Hepatocyte (in vitro differentiated cells): Measurements from ENCODE around the gene MAGI1. TPM values are rescaled to one million over a fixed set of nuclear protein-coding genes. Genes with fewer than 3 reads are reported as not detected.

Source experiments
- DNase-seq: peaks from one replicate; pipeline ENCODE4 v3.0.0-alpha.2; 2016; ENCODE audit warnings: low spot score
- H2AFZ ChIP-seq: fragments of 200-600 bp; sonication (generic); 2 replicates; pipeline ENCODE4 v1.6.0; 2016; ENCODE audit warnings: antibody characterized with exemption, mild to moderate bottlenecking
- H3K27ac ChIP-seq: fragments of 200-600 bp; sonication (generic); 2 replicates; pipeline ENCODE4 v1.5.1; 2016; ENCODE audit warnings: mild to moderate bottlenecking
- H3K27me3 ChIP-seq: fragments of 200-600 bp; sonication (generic); 2 replicates; pipeline ENCODE4 v1.6.1; 2016
- H3K36me3 ChIP-seq: fragments of 200-600 bp; sonication (generic); replicated peaks from 2 replicates; pipeline ENCODE4 v1.5.1; 2016; ENCODE audit warnings: low read depth; ENCODE audit not compliant: insufficient read depth
- H3K4me1 ChIP-seq: fragments of 200-600 bp; sonication (generic); 2 replicates; pipeline ENCODE4 v1.5.1; 2016; ENCODE audit warnings: mild to moderate bottlenecking, moderate library complexity; ENCODE audit not compliant: insufficient read depth
- H3K4me2 ChIP-seq: fragments of 200-600 bp; sonication (generic); 2 replicates; pipeline ENCODE4 v1.6.0; 2016
- H3K4me3 ChIP-seq: fragments of 200-600 bp; sonication (generic); 2 replicates; pipeline ENCODE4 v1.5.1; 2016; ENCODE audit warnings: mild to moderate bottlenecking
- H3K79me2 ChIP-seq: fragments of 200-600 bp; sonication (generic); 2 replicates; pipeline ENCODE4 v1.6.0; 2017; ENCODE audit warnings: mild to moderate bottlenecking
- H3K9me2 ChIP-seq: fragments of 200-600 bp; sonication (generic); replicated peaks from 2 replicates; pipeline ENCODE4 v1.6.0; 2017; ENCODE audit warnings: mild to moderate bottlenecking; ENCODE audit not compliant: insufficient read depth
- H3K9me3 ChIP-seq: fragments of 200-600 bp; sonication (generic); 2 replicates; pipeline ENCODE4 v1.5.1; 2016; ENCODE audit warnings: low read depth, mild to moderate bottlenecking
- H4K20me1 ChIP-seq: fragments of 200-600 bp; sonication (generic); 2 replicates; pipeline ENCODE4 v1.6.0; 2016; ENCODE audit warnings: mild to moderate bottlenecking; ENCODE audit not compliant: insufficient read depth, poor library complexity, severe bottlenecking
- CTCF ChIP-seq: fragments of 200-600 bp; sonication (generic); IDR thresholded peaks from 2 replicates; pipeline ENCODE4 v1.5.1; 2016; ENCODE audit warnings: antibody characterized with exemption, mild to moderate bottlenecking; ENCODE audit not compliant: poor library complexity
- EZH2 ChIP-seq: fragments of 200-600 bp; sonication (generic); IDR thresholded peaks from 2 replicates; pipeline ENCODE4 v1.6.1; 2016; ENCODE audit warnings: antibody characterized with exemption, mild to moderate bottlenecking, borderline replicate concordance
- EZH2phosphoT487 ChIP-seq: fragments of 200-600 bp; sonication (generic); IDR thresholded peaks from one replicate; pipeline ENCODE4 v1.6.1; 2018; ENCODE audit warnings: antibody characterized with exemption, mild to moderate bottlenecking, low read depth, moderate library complexity; ENCODE audit not compliant: unreplicated experiment, severe bottlenecking
- WGBS: methylation state at CpG from one replicate; pipeline ENCODE4 v1.1.6; 2016; ENCODE audit warnings: low lambda C conversion rate; ENCODE audit errors: missing lambda C conversion rate; 5-methylcytosine and 5-hydroxymethylcytosine counted together
- polyA plus RNA-seq: library from polyadenylated mRNA; unstranded; fragments of >200 nt; fragmentation: Nextera tagmentation; extraction: Ambion mirVana; gene quantifications from 2 replicates; pipeline ENCODE4 v1.2.1, GENCODE V29; 2016
- total RNA-seq: library from RNA; depleted of rRNA; stranded (reverse); fragments of >200 nt; gene quantifications from 2 replicates; pipeline ENCODE4 v1.2.3, GENCODE V29; 2014

Gene MAGI1
- total and polyA plus RNA-seq, 2 experiments from 2014 or later, result 26.2 to 43.5 TPM

GRCh38 chr3:66037330-66037985 is 1.3 kb downstream of the MAGI1 start:
- Histone ChIP-seq H3K4me3 (peak overlapping the region; percentile 47), H3K9me3 (no peaks in the 10 kb centered on the region), H4K20me1 (peaks cover 11% of the 10 kb centered on the region), H3K36me3 (no peaks in the 10 kb centered on the region), H3K4me2 (peak overlapping the region; percentile 83), H3K9me2 (no peaks in the 10 kb centered on the region), H3K4me1 (peaks cover 19% of the 10 kb centered on the region), H3K79me2 (peaks cover 57% of the 10 kb centered on the region), H3K27me3 (no peaks in the 10 kb centered on the region), H2AFZ (peak overlapping the region; percentile 57), H3K27ac (peak overlapping the region; percentile 96)
- DNase-seq, result peak; percentile 81
- TF ChIP-seq CTCF, result peak; percentile 30
- no peak for TF ChIP-seq EZH2phosphoT487
- 1% methylated on average over 29 of the region's 33 CpGs for WGBS

- H4K20me1 ChIP-seq, result peaks cover 12% of the 10 kb centered on the region
- DNase-seq, result peak; percentile 39
- no peak overlapping the region for H2AFZ ChIP-seq
- no peaks in the 10 kb centered on the region for H3K9me3 ChIP-seq
- TF ChIP-seq EZH2phosphoT487, result no peak
- no peak for TF ChIP-seq CTCF
- no peak for TF ChIP-seq EZH2
- WGBS, result 17% methylated on average over 9 of the region's 9 CpGs
- H3K27me3 ChIP-seq, result no peaks in the 10 kb centered on the region
- peak overlapping the region; percentile 96 for H3K27ac ChIP-seq
- peak overlapping the region; percentile 47 for H3K4me3 ChIP-seq
- H3K4me2 ChIP-seq, result peak overlapping the region; percentile 83
- no peaks in the 10 kb centered on the region for H3K9me2 ChIP-seq
- H3K4me1 ChIP-seq, result peaks cover 19% of the 10 kb centered on the region
- peaks cover 65% of the 10 kb centered on the region for H3K79me2 ChIP-seq
- H3K36me3 ChIP-seq, result no peaks in the 10 kb centered on the region
Measured at GRCh38 chr3:66036586-66037148, 2.1 kb downstream of the MAGI1 start.

GRCh38 chr3:66035763-66036477 is 2.8 kb downstream of the MAGI1 start:
- Histone ChIP-seq H4K20me1 (peaks cover 17% of the 10 kb centered on the region), H3K27me3 (no peaks in the 10 kb centered on the region), H3K4me3 (peak overlapping the region; percentile 47), H2AFZ (no peak overlapping the region), H3K4me2 (peak overlapping the region; percentile 83), H3K4me1 (peaks cover 19% of the 10 kb centered on the region), H3K27ac (peak overlapping the region; percentile 96), H3K79me2 (peaks cover 73% of the 10 kb centered on the region), H3K36me3 (no peaks in the 10 kb centered on the region), H3K9me3 (no peaks in the 10 kb centered on the region), H3K9me2 (no peaks in the 10 kb centered on the region)
- 45% methylated on average over 5 of the region's 5 CpGs for WGBS
- TF ChIP-seq EZH2 (no peak), CTCF (no peak), EZH2phosphoT487 (no peak)
- peak; percentile 30 for DNase-seq
